OCI-LY1 (cell line): ENCODE measurements around the gene RAB11FIP3.

Experiments
- EZH2 ChIP-seq: fragments of 200-600 bp; sonication (generic), shearing (Covaris generic); IDR thresholded peaks from 2 replicates; pipeline ENCODE4 v1.8.0; 2017; ENCODE audit warnings: borderline replicate concordance, mixed run types, mild to moderate bottlenecking, antibody characterized with exemption, low read length, moderate library complexity, mixed read lengths
- TF ChIP-seq, protein P1 (sequence below): fragments of 200-600 bp; sonication (generic), shearing (Covaris generic); IDR thresholded peaks from 2 replicates; pipeline ENCODE4 v1.5.1; 2017; ENCODE audit warnings: mild to moderate bottlenecking, antibody characterized with exemption, low read length, moderate library complexity, mixed read lengths

GRCh38 chr16:539901-540530 lies 114.6 kb downstream of the RAB11FIP3 start:
- TF ChIP-seq, protein P1, sequence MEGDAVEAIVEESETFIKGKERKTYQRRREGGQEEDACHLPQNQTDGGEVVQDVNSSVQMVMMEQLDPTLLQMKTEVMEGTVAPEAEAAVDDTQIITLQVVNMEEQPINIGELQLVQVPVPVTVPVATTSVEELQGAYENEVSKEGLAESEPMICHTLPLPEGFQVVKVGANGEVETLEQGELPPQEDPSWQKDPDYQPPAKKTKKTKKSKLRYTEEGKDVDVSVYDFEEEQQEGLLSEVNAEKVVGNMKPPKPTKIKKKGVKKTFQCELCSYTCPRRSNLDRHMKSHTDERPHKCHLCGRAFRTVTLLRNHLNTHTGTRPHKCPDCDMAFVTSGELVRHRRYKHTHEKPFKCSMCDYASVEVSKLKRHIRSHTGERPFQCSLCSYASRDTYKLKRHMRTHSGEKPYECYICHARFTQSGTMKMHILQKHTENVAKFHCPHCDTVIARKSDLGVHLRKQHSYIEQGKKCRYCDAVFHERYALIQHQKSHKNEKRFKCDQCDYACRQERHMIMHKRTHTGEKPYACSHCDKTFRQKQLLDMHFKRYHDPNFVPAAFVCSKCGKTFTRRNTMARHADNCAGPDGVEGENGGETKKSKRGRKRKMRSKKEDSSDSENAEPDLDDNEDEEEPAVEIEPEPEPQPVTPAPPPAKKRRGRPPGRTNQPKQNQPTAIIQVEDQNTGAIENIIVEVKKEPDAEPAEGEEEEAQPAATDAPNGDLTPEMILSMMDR: no peak
- TF ChIP-seq EZH2: no peak
